ENCODE results near the gene RAB6B. TPM values are rescaled to one million over a fixed set of nuclear protein-coding genes. Genes with fewer than 3 reads are reported as not detected.

RAB6B gene
- polyA plus RNA-seq, 1 donor (not counting 4 experiments of a cell fraction or from before 2014, with no cell fraction given) = 2.2 TPM

DNA sequence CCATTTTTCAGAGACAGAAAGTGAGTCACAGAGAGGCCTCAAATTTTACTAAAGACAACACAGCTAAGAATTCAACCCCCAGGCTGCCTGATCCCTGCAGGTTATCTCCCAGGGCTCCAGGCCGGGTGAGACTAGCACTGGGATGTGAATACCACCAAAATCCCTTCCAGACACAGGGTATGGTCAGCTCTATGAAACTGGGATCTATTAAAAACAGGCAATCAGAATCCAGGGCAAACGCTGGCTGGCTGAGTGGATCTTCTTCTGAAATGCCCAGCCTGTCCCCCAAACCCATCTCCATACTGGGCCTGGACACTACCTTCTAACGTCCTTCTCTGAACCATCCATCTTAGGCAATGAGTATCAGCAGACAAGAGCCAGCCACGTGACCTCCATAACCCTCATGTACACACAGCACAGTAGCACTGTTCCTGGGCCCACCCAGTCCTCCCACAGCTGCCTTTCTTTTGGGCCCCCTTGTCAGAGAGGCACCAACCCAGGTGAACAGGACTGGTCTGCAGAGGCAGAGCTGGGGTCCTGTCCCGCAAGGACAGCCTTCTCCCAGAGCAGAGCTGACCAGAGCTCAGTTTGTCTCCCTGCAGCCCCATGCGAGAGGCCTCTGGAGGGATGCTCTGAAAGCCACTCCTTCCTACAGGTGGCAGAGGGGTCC lies 1.9 kb downstream of the RAB6B start:
- FAIRE-seq = no peak
- H3K4me3 ChIP-seq (ENCODE audit: control insufficient read depth in 2 of 3, extremely low read depth in 1 of 3, insufficient read depth in 2 of 3, low read depth in 1 of 3, low read length in 3 of 3) = no peak overlapping the region
- dilution Hi-C loops (cut with MboI; ENCODE audit: extremely low pct_ligation_motif_present, low sequenced_read_pairs) = no loop called here

DNA sequence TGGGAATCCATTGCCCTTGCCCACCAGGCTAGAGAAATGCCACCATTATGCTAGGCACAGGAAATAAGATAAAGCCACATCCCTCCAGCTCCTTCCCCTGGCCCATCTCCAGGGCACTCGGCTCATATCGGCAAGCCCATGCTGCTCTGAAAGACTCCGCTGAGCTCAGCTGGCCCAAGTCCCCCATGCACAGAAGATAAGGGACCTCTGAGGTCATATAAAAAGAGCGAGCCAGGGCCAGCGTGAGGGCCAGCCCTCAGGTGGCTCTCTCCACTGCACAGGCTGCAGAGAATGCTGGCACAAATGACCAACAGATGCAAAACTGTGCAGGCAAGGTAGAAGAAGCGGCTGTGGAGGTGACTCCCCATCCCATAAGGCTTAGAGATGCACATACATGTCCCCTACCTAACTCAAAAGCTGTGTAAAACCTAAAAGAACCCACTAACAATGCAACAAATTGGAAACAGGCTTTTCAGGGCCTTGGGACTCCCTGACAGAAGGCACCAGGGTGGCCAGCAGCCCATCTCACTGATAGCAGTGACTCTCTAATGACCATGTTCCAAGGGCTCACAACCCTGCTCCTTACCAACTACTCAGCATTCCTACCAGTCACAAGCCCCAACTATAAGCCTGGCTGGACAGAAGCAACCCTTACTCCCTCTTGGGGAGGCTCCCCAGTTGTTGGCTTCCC lies 3.0 kb downstream of the RAB6B start:
- FAIRE-seq (no peak), DNase-seq (ENCODE audit: low read depth, low spot score) (no peak)
- dilution Hi-C loops (cut with MboI; ENCODE audit: extremely low pct_ligation_motif_present, low sequenced_read_pairs) = no loop called here
- Histone ChIP-seq H3K9me3 (ENCODE audit: control insufficient read depth, low read depth, low read length) (no peaks in the 10 kb centered on the region), H3K9me1 (ENCODE audit: control insufficient read depth, extremely low read depth, insufficient read depth, low read length) (no peaks in the 10 kb centered on the region), H3K4me1 (ENCODE audit: control insufficient read depth, extremely low read depth, insufficient read depth, low read length) (no peaks in the 10 kb centered on the region), H3K4me2 (ENCODE audit: control insufficient read depth, extremely low read depth, insufficient read depth, low read depth, low read length) (no peak overlapping the region), H3K36me3 (ENCODE audit: control insufficient read depth in 2 of 2, extremely low read depth in 1 of 2, insufficient read depth in 2 of 2, low read length in 2 of 2) (no peaks in the 10 kb centered on the region), H3K4me3 (ENCODE audit: control insufficient read depth in 2 of 3, extremely low read depth in 1 of 3, insufficient read depth in 2 of 3, low read depth in 1 of 3, low read length in 3 of 3) (no peak overlapping the region), H3K27ac (ENCODE audit: control insufficient read depth, insufficient read depth, low read length) (no peak overlapping the region), H2AFZ (ENCODE audit: control insufficient read depth, low read length) (no peak overlapping the region), H3K27me3 (ENCODE audit: control insufficient read depth, extremely low read depth, insufficient read depth, low read length) (peaks cover 49% of the 10 kb centered on the region), H4K20me1 (ENCODE audit: control insufficient read depth, extremely low read depth, insufficient read depth, low read length) (no peaks in the 10 kb centered on the region), H3K79me2 (ENCODE audit: control insufficient read depth, insufficient read depth, low read length) (no peaks in the 10 kb centered on the region), H3K9ac (ENCODE audit: control insufficient read depth, extremely low read depth, insufficient read depth, low read length) (no peak overlapping the region)
- TF ChIP-seq, protein P1, sequence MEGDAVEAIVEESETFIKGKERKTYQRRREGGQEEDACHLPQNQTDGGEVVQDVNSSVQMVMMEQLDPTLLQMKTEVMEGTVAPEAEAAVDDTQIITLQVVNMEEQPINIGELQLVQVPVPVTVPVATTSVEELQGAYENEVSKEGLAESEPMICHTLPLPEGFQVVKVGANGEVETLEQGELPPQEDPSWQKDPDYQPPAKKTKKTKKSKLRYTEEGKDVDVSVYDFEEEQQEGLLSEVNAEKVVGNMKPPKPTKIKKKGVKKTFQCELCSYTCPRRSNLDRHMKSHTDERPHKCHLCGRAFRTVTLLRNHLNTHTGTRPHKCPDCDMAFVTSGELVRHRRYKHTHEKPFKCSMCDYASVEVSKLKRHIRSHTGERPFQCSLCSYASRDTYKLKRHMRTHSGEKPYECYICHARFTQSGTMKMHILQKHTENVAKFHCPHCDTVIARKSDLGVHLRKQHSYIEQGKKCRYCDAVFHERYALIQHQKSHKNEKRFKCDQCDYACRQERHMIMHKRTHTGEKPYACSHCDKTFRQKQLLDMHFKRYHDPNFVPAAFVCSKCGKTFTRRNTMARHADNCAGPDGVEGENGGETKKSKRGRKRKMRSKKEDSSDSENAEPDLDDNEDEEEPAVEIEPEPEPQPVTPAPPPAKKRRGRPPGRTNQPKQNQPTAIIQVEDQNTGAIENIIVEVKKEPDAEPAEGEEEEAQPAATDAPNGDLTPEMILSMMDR (optimal IDR thresholded peaks at IDR 0.05 in 1 of 3, IDR thresholded peaks at IDR 0.05 in 1 of 3, conservative IDR thresholded peaks at IDR 0.05 in 1 of 3; ENCODE audit: extremely low read depth in 1 of 3, insufficient read depth in 2 of 3, low read length in 3 of 3) = no peak
- TF ChIP-seq EZH2 (IDR thresholded peaks at IDR 0.05; ENCODE audit: low read length) = no peak

More for the DNA sequence above, 1.9 kb downstream of the RAB6B start:
- Histone ChIP-seq H3K27ac (ENCODE audit: control insufficient read depth, insufficient read depth, low read length) (no peak overlapping the region), H3K9ac (ENCODE audit: control insufficient read depth, extremely low read depth, insufficient read depth, low read length) (no peak overlapping the region), H3K27me3 (ENCODE audit: control insufficient read depth, extremely low read depth, insufficient read depth, low read length) (peaks cover 50% of the 10 kb centered on the region), H3K79me2 (ENCODE audit: control insufficient read depth, insufficient read depth, low read length) (no peaks in the 10 kb centered on the region), H2AFZ (ENCODE audit: control insufficient read depth, low read length) (no peak overlapping the region), H3K4me2 (ENCODE audit: control insufficient read depth, extremely low read depth, insufficient read depth, low read depth, low read length) (no peak overlapping the region), H3K36me3 (ENCODE audit: control insufficient read depth in 2 of 2, extremely low read depth in 1 of 2, insufficient read depth in 2 of 2, low read length in 2 of 2) (no peaks in the 10 kb centered on the region), H4K20me1 (ENCODE audit: control insufficient read depth, extremely low read depth, insufficient read depth, low read length) (no peaks in the 10 kb centered on the region), H3K4me1 (ENCODE audit: control insufficient read depth, extremely low read depth, insufficient read depth, low read length) (no peaks in the 10 kb centered on the region), H3K9me3 (ENCODE audit: control insufficient read depth, low read depth, low read length) (no peaks in the 10 kb centered on the region), H3K9me1 (ENCODE audit: control insufficient read depth, extremely low read depth, insufficient read depth, low read length) (no peaks in the 10 kb centered on the region)
- DNase-seq (ENCODE audit: low read depth, low spot score) = no peak
- TF ChIP-seq, protein P1 (optimal IDR thresholded peaks at IDR 0.05 in 1 of 3, IDR thresholded peaks at IDR 0.05 in 1 of 3, conservative IDR thresholded peaks at IDR 0.05 in 1 of 3; ENCODE audit: extremely low read depth in 1 of 3, insufficient read depth in 2 of 3, low read length in 3 of 3) = no peak
- no peak for TF ChIP-seq EZH2 (IDR thresholded peaks at IDR 0.05; ENCODE audit: low read length)
